GM03348 (cell line): ENCODE data around the gene OVCH1.
"Not testable (repeated sequence)": the region's sequence is repeated elsewhere in the genome, so short reads cannot be mapped to it uniquely, and the experiment has no call there.

Experiments
- DNase-seq: peaks from one replicate; pipeline ENCODE4 v3.0.0; 2012; ENCODE audit warnings: low spot score

The OVCH1 gene

GRCh38 chr12:29492891-29493290 lies 4.6 kb downstream of the OVCH1 start:
- DNase-seq, result no peak

- no peak for DNase-seq
Measured at GRCh38 chr12:29486972-29487371, 10.5 kb downstream of the OVCH1 start.

- no peak for DNase-seq
Measured at GRCh38 chr12:29463198-29463597, 34.3 kb downstream of the OVCH1 start.

GRCh38 chr12:29460082-29460481 lies 37.4 kb downstream of the OVCH1 start:
- no peak for DNase-seq

GRCh38 chr12:29455087-29455486 lies 42.4 kb downstream of the OVCH1 start:
- no peak for DNase-seq

GRCh38 chr12:29451888-29452287 lies 45.6 kb downstream of the OVCH1 start:
- no peak for DNase-seq

- no peak for DNase-seq
Measured at GRCh38 chr12:29448157-29448556, 49.3 kb downstream of the OVCH1 start.

GRCh38 chr12:29447285-29447975 lies 50.1 kb downstream of the OVCH1 start:
- no peak for DNase-seq

GRCh38 chr12:29439506-29439905 lies 58.0 kb downstream of the OVCH1 start:
- DNase-seq, result no peak

GRCh38 chr12:29438752-29439408 lies 58.6 kb downstream of the OVCH1 start:
- DNase-seq, result no peak

- DNase-seq, result no peak
Measured at GRCh38 chr12:29437575-29437974, 59.9 kb downstream of the OVCH1 start.

GRCh38 chr12:29436815-29437214 lies 60.7 kb downstream of the OVCH1 start:
- DNase-seq, result not testable (repeated sequence)

- no peak for DNase-seq
Measured at GRCh38 chr12:29431513-29431912, 66.0 kb downstream of the OVCH1 start.

- no peak for DNase-seq
Measured at GRCh38 chr12:29430716-29431044, 66.8 kb downstream of the OVCH1 start.

GRCh38 chr12:29429999-29430715 lies 67.3 kb downstream of the OVCH1 start:
- DNase-seq, result no peak

GRCh38 chr12:29428633-29429032 lies 68.9 kb downstream of the OVCH1 start:
- DNase-seq, result peak; percentile 23

- DNase-seq, result no peak
Measured at GRCh38 chr12:29427964-29428363, 69.5 kb downstream of the OVCH1 start.

GRCh38 chr12:29426498-29426897 lies 71.0 kb downstream of the OVCH1 start:
- DNase-seq, result no peak

- DNase-seq, result no peak
Measured at GRCh38 chr12:29425722-29426121, 71.8 kb downstream of the OVCH1 start.

GRCh38 chr12:29416748-29417147 lies 80.7 kb downstream of the OVCH1 start:
- DNase-seq, result no peak

GRCh38 chr12:29415111-29415510 lies 82.4 kb downstream of the OVCH1 start:
- no peak for DNase-seq

- no peak for DNase-seq
Measured at GRCh38 chr12:29414368-29414767, 83.1 kb downstream of the OVCH1 start.

- no peak for DNase-seq
Measured at GRCh38 chr12:29405561-29405960, 91.9 kb downstream of the OVCH1 start.
